Measurements from ENCODE around the gene THPO.

The THPO gene

GRCh38 chr3:184384342-184384741 lies 6.3 kb upstream of the THPO start:
- no peak for DNase-seq

GRCh38 chr3:184383033-184383740 lies 5.2 kb upstream of the THPO start:
- no peak for DNase-seq

- DNase-seq: no peak
These were observed 4.5 kb upstream of the THPO start for GRCh38 chr3:184382326-184383032.

GRCh38 chr3:184381261-184382224 lies 3.5 kb upstream of the THPO start:
- DNase-seq: no peak

- no peak for DNase-seq
These were observed 2.7 kb upstream of the THPO start for GRCh38 chr3:184380627-184381260.

GRCh38 chr3:184380185-184380626 lies 2.2 kb upstream of the THPO start:
- DNase-seq: no peak

GRCh38 chr3:184379358-184380184 lies 1.6 kb upstream of the THPO start, which contains the start of gene CHRD:
Gene CHRD, plus strand, starts transcription at chr3:184380054. Its CDS starts 265 bp downstream, at chr3:184380319.
- DNase-seq: no peak

- DNase-seq: no peak
These were observed 797 bp upstream of the THPO start for GRCh38 chr3:184378651-184379357.

- no peak for DNase-seq
These were observed 633 bp downstream of the THPO start for GRCh38 chr3:184377374-184377773.

GRCh38 chr3:184375747-184376461 lies 2.1 kb downstream of the THPO start:
- no peak for DNase-seq

- no peak for DNase-seq
These were observed 4.6 kb downstream of the THPO start for GRCh38 chr3:184373422-184373821.

- DNase-seq: no peak
These were observed 5.1 kb downstream of the THPO start for GRCh38 chr3:184372911-184373310.

- DNase-seq: no peak
These were observed 5.6 kb downstream of the THPO start for GRCh38 chr3:184372296-184372821.

- DNase-seq: peak; percentile 27
These were observed 6.4 kb downstream of the THPO start for GRCh38 chr3:184371570-184372018.

GRCh38 chr3:184368586-184369183 lies 9.3 kb downstream of the THPO start:
- no peak for DNase-seq

- DNase-seq: no peak
These were observed 9.9 kb downstream of the THPO start for GRCh38 chr3:184368116-184368515.

- DNase-seq: no peak
These were observed 11.3 kb downstream of the THPO start for GRCh38 chr3:184366619-184367289.

- DNase-seq: peak; percentile 94
These were observed 15.1 kb downstream of the THPO start for GRCh38 chr3:184362668-184363546.

Measured in stimulated activated naive CD4-positive, alpha-beta T cell treated with Interleukin-2 at 50 U/mL for 16 hours (primary cell).